Measurements from ENCODE around the gene BRD3.
"Not testable (repeated sequence)": the region's sequence is repeated elsewhere in the genome, so short reads cannot be mapped to it uniquely, and the experiment has no call there.

BRD3 gene

DNA sequence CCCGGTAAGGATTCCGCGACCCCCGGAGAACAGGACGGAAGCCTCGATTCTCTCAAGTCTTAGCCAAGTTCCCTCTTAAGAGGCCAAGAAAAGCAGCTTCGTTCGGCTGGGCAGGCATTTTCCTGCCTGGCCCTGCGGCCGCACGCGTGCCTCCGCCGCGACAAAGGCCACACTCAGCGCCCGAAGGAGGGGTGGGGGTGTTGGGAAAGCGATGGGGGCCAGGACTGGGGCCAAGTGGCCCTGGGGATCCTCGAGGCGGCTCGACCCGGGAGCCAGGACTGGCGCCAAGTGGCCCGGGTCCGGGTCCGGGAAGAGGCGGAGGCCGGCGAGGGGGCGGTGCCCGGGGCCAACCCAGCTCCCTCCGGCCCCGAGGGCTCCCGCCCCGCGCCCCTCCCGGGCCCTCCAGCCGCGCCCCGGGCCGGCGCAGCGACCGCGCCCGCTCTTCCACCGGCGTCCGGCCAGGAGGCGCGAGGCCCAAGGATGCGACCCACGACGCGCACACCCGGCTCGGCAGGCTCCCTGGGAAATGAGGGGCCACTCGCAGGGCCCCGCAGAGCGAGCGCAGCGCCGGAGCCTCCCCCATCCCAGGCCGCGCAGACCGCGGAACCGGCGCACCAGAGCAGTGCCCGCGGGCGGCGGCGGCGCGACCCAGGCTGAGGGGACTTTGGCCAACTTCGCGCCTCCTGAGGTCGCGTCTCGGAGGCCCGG is 76.5 kb downstream of the BRD3 start:
- DNase-seq, result no peak

DNA sequence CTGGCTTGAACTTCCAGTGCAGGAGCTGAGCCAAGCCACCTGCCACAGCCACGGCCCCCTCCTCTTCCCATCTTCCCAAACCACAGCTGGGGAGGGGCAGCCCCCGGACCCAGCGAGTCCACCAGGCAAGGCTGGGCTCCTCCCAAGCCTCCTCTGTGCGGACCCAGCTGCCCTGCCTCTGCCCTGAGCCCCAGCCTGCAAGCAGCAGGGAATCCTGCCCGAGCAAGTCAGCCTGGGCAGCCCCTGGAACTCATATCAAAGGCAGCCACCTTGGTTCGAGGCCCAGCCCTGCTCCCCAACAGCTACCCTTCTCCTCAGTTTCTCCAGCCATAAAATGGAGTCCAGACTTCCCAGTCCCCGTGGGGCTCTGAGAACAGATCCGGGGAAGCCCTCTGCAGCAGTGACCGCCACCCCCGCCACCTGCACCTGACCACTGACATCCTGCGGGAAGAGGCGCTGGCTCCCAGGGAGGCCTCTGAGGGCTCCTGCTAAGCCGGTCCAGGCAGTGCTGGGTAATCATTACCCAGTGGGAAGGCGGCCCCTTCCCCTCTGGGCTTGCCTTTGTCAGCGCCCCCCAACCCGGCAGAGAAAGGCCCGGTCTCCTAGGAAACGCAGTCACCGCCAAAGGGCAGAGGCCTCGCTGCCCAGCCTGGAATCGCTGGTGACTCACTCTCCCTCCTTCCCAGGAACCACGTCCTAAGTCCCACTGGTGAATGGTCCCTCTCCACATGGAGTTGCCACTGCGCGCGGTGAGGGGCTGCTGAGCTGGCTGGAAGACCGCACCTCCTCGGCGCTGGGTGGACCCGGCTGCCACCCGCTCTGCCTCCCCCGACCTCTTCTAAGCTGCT is 77.2 kb downstream of the BRD3 start:
- DNase-seq, result no peak

DNA sequence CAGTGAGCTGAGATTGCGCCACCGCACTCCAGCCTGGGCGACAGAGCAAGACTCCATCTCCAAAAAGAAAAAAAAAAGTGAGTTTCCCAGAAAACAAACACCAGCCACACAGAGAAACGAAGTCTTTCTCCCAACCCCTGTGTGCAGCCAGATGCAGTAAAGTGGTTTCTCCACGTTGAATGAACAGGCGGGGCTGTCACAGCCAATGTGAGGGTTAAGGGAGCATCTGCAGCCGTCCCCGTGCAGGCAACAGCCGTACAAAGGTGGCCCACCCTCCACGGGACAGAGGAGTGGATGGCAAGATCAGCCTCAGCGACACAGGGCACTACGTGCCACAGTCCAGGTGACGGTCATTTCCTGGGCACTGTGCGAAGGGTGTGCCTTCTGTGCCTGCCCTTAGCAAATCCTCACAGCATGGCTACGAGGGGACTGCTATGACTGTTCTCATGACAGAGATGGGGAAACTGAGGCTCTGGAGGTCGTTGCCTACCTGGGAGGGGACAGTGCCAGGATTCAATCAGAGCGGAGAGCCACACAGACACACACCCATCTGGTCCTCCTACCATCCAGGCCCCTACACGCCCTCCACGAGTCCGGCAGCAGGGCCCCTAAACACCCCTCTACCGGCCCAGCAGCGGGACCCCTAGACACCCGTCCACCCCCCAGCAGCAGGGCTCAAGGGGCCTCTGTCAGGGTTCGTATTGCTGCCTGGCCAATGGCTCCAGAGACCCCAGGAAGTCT is 78.0 kb downstream of the BRD3 start:
- no peak for DNase-seq

DNA sequence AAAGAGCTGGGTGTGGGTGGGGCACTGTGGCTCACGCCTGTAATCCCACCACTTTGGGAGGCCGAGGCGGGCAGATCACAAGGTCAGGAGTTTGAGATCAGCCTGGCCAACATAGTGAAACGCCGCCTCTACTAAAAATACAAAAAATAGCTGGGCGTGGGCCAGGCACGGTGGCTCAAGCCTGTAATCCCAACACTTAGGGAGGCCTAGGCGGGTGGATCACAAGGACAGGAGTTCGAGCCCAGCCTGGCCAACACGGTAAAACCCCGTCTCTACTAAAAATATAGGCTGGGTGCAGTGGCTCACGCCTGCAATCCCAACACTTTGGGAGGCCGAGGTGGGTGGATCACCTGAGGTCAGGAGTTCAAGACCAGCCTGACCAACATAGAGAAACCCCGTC is 79.1 kb downstream of the BRD3 start:
- DNase-seq, result not testable (repeated sequence)

DNA sequence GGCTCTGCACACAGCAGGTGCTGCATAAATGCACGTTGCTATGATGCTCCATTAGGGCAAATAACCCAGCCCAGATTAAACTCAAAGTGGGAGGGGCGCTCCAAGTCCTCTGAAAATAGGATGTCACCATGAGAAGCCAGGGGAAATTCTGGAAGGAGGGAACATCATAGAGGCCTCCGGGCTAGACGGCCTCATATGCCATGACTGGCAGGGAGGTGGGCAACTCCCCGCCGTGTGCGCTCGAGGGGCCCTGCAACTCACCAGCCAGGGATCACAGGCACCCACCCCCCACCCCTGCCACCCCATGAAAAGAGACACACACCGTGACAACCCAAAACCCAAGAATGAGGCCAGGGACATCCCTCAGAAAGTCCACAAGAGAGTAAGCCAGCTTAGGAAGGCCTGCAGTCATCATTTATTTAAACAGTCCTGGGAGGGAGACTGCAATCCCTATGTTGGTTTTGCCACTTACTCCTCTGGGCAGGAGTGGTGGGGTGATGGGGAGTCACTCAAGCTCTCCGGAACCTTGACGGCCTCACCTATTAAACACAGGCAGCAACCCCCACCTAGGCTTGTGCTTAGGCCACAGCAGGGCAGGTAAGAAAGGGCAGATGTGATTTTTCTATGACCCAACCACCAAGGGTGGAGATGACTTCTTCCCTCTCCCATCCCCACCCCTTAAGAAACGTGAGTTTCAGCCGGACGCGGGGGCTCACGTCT is 79.7 kb downstream of the BRD3 start:
- DNase-seq, result no peak

DNA sequence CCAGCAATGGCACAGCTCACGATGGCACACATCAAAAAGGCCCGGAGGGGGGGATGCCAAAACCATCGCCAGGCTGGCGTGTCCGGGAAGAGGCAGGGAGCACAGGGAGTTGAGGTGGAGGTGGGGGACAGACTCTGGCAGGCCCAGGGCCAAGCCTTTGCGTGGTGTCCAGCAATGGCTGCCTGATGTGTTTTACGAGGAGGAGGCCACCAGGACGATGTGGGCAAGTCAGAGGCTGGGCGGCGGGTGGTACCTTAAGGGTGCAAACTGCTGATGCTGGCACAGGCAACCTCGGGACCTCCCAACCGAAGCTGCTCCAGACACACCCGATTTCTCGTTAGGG is 80.4 kb downstream of the BRD3 start:
- no peak for DNase-seq

DNA sequence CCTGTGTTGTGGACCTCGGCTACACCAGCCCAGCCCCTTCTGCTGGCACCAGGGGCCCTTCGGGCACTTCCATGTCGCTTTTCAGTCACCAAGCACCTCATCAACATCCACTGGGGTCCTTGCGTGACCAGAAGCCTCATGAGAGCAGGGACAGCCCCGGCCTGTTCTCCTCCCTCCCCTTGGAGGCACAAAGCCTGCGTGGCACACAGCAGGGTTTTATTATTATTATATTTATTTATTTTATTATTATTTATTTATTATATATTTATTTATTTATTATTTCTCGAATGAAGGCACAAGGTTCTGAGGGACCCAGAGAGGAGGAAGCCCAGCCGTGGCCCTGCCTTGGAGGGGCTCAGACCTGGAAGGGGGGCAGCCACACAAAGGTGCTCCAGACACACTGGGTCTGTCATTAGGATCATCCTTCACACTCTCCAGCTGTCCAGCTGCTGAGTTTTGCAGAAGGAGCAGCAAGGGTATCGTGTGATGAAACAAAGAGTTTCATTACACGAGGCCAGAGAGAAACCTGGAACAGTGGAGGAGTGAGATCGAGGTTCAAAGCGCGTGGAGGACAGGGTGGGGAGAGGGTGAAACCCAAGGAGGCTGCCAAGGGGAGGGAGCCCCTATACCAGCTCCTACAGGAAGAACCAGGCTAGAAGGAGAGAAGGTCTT is 80.9 kb downstream of the BRD3 start:
- DNase-seq, result no peak

DNA sequence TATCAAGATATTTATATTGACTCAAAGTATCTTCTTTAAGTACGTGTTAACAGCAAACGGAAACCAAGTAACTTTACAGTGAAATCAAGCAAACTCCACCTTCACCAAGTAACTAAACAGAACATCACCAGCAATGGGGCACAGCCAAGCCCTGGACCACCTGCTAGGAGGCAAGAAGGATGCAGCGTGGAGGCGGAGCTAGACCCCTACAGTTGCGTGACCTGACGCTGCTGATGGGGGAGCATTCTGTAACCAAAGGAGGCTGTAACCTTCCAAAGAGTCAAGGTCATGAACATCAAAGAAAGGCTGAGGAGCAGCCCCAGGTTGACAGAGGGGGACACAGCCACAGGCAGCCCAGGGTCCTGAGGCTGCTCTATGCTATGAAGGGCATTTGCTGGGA is 81.8 kb downstream of the BRD3 start:
- no peak for DNase-seq

DNA sequence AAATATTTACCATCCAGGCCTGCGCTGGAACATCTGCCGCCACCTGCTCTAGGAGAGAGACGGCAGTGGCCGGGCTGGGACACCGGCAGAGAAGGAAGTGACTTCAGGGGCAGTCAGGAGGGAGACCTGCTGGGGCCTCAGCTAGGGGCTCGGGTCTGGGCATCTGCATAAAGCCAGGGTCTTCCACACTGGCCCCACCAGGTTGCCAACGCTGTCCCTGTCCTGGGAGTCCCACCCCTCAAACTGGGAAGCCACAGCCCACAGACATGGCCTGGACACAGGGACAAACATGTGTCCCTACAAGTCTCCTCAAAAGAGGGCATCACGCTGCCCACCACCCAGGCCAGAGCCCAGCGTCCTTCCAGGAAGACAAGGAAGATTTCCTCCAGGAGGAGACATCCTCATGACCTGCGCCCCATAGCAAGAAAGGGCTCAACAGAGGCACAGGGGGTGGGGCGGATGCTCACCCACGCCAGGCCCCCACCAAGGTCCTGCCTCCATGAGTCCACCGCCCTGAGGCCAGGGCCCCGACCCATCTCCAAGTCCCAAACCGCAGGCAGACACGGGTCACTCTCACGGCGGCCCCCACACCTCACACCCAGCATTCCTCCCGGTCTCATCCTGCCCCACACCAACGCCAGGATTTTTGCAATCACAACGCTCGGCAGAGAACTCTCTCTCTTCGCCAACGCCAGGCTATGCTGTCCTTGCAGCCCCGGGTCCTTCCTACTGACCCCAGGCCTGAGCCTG is 84.7 kb downstream of the BRD3 start:
- DNase-seq, result no peak

DNA sequence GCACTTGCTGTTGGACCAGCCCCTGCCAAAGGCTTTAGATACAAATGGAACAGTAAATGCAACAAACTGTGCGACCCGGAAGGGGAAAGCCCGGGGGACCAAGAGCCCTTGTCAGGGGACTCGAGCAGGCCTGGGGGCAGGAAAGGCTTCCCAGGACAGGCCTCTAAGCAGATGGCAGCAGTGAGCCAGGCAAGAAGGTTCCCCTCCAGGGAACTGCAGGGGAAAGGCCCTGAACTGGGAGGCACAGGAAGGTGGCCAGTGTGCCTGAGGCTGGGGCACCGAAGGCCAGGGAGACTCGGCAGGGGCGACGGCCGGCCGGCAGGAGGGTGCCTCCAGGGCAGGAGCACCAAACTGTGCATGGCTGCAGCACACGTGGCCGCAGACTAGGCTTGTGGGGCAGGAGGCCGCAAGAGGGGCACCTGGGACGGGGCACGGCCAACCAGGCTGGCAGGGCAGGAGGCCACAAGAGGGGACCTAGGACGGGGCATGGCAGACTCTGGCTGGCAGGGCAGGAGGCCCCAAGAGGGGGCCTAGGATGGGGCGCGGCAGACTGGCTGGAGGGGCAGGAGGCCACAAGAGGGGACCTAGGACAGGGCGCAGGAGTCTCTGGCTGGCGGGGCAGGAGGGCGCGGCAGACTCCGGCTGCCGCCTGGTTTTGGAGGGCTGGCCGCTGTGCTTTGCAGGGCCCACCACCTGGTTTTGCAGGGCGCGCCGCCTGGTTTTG is 85.7 kb downstream of the BRD3 start:
- no peak for DNase-seq

DNA sequence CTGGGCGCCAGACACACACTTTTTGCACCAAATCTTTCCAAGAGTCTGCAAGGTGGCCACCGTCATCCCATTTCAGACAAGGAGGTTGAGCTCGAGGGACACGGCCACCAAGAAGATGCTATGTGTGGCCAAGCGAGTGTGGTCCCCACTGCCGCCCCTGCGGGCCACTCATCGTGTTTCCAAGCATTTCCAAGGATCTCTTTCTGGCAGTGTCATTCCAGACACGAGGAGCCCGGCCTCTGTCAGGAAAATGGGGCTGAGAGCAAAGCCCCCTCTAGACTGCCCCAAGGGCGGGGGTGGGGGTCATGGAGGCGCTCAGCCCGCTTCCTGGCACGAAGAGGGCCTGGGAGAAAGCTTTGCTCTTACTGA is 86.3 kb downstream of the BRD3 start:
- DNase-seq, result no peak

DNA sequence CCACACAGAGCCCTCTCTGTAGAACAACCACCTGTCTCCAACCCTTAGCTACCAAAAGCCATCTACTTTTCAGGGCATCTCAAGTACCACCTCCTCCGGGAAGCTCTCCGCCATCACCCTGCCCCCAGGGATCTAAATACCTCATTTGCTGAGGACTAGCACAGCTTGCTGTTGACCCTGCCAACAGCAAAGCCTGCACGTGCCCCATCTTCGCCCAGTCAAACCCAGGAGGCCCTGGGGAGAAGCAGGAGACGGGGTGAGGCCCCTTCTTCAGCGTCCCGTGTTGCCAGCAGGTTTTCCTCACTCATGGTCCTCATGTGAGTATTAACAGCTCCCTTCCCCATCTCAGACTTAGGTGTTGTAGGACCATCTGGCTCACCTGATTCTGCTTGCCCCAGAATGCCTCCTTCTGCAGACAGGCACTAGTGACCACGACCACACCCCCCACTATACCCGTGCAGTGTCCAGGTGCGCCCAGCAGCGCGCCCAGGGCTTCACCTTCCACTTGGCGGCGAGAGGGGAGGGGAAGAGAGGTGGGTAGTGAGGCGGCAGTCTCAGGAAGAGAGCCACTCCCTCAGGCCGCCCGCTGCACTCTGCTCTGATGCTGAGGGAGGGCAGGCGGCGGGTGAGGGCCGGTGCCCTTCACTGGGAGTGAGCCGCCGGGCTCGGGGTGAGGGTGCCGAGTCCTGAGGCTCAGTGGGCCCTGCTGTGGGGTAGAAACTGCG is 86.8 kb downstream of the BRD3 start:
- DNase-seq, result no peak
